ENCODE measurements around the gene OAS1.
"Not testable (repeated sequence)": the region's sequence is repeated elsewhere in the genome, so short reads cannot be mapped to it uniquely, and the experiment has no call there.

OAS1 gene

GRCh38 chr12:112938751-112939150 lies 32.0 kb downstream of the OAS1 start:
- FAIRE-seq, result no peak

- no peak for FAIRE-seq
Observed at GRCh38 chr12:112939761-112940381, 33.1 kb downstream of the OAS1 start.

GRCh38 chr12:112941528-112942335 lies 35.0 kb downstream of the OAS1 start:
- FAIRE-seq, result no peak

GRCh38 chr12:112942572-112942971 lies 35.8 kb downstream of the OAS1 start:
- no peak for FAIRE-seq

GRCh38 chr12:112944024-112944690 lies 37.4 kb downstream of the OAS1 start:
- FAIRE-seq, result no peak

- FAIRE-seq, result no peak
Observed at GRCh38 chr12:112945515-112945914, 38.8 kb downstream of the OAS1 start.

GRCh38 chr12:112946236-112947000 lies 39.7 kb downstream of the OAS1 start:
- no peak for FAIRE-seq

GRCh38 chr12:112947314-112947713 lies 40.6 kb downstream of the OAS1 start:
- FAIRE-seq, result no peak

- no peak for FAIRE-seq
Observed at GRCh38 chr12:112947761-112948160, 41.0 kb downstream of the OAS1 start.

- FAIRE-seq, result no peak
Observed at GRCh38 chr12:112948806-112949205, 42.0 kb downstream of the OAS1 start.

- no peak for FAIRE-seq
Observed at GRCh38 chr12:112950701-112951100, 43.9 kb downstream of the OAS1 start.

GRCh38 chr12:112957125-112957524 lies 50.4 kb downstream of the OAS1 start:
- FAIRE-seq, result not testable (repeated sequence)

- no peak for FAIRE-seq
Observed at GRCh38 chr12:112961074-112961473, 54.3 kb downstream of the OAS1 start.

GRCh38 chr12:112961536-112961935 lies 54.8 kb downstream of the OAS1 start:
- FAIRE-seq, result no peak

- FAIRE-seq, result no peak
Observed at GRCh38 chr12:112962561-112962960, 55.8 kb downstream of the OAS1 start.

GRCh38 chr12:112963227-112963861 lies 56.6 kb downstream of the OAS1 start:
- FAIRE-seq, result no peak

- FAIRE-seq, result no peak
Observed at GRCh38 chr12:112964067-112964670, 57.4 kb downstream of the OAS1 start.

GRCh38 chr12:112964915-112965314 lies 58.2 kb downstream of the OAS1 start:
- no peak for FAIRE-seq

GRCh38 chr12:112965643-112966042 lies 58.9 kb downstream of the OAS1 start:
- FAIRE-seq, result no peak

GRCh38 chr12:112967306-112967705 lies 60.5 kb downstream of the OAS1 start:
- FAIRE-seq, result no peak

- no peak for FAIRE-seq
Observed at GRCh38 chr12:112967858-112968257, 61.1 kb downstream of the OAS1 start.
